ENCODE data around the gene FOXR1.

Gene FOXR1

GRCh38 chr11:118939404-118939915, 32.1 kb upstream of the FOXR1 start:
- POLR2A ChIA-PET, result interaction anchor here (0.6 to 1.1 kb wide), 4 partner anchors 11 to 594 kb away, joined by 3 to 4 read pairs (median 3); no protein-coding TSS in a partner anchor
- TF ChIP-seq ZNF280C (tag by site-specific recombination; IDR thresholded peaks at IDR 0.05) (no peak), KLF16 (tag by site-specific recombination; IDR thresholded peaks at IDR 0.05) (no peak), ZBTB20 (tag by site-specific recombination; IDR thresholded peaks at IDR 0.05) (no peak), ZNF174 (tag by site-specific recombination; IDR thresholded peaks at IDR 0.05) (no peak), PRDM10 (tag by site-specific recombination; IDR thresholded peaks at IDR 0.05) (no peak), GLIS2 (tag by site-specific recombination; IDR thresholded peaks at IDR 0.05) (no peak), ZNF112 (tag by site-specific recombination; IDR thresholded peaks at IDR 0.05) (no peak), GLI2 (tag by site-specific recombination; IDR thresholded peaks at IDR 0.05; ENCODE audit: borderline replicate concordance, low read depth) (no peak), ZNF140 (tag by site-specific recombination; IDR thresholded peaks at IDR 0.05) (no peak)
- TF ChIP-seq, protein P1, sequence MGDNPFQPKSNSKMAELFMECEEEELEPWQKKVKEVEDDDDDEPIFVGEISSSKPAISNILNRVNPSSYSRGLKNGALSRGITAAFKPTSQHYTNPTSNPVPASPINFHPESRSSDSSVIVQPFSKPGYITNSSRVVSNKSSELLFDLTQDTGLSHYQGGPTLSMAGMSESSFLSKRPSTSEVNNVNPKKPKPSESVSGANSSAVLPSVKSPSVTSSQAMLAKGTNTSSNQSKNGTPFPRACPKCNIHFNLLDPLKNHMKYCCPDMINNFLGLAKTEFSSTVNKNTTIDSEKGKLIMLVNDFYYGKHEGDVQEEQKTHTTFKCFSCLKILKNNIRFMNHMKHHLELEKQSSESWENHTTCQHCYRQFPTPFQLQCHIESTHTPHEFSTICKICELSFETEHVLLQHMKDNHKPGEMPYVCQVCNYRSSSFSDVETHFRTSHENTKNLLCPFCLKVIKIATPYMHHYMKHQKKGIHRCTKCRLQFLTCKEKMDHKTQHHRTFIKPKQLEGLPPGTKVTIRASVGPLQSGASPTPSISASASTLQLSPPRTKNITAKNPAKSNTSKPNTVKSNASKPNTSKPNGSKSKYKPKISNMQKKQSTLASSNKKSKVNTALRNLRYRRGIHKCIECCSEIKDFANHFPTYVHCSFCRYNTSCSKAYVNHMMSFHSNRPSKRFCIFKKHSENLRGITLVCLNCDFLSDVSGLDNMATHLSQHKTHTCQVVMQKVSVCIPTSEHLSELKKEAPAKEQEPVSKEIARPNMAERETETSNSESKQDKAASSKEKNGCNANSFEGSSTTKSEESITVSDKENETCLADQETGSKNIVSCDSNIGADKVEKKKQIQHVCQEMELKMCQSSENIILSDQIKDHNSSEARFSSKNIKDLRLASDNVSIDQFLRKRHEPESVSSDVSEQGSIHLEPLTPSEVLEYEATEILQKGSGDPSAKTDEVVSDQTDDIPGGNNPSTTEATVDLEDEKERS (tag by site-specific recombination; IDR thresholded peaks at IDR 0.05), result no peak
- no peaks in the 10 kb centered on the region for H3K36me3 ChIP-seq (ENCODE audit: control insufficient read depth in 2 of 2, insufficient read depth in 1 of 2, low read length in 2 of 2)

GRCh38 chr11:118939953-118940598, 31.5 kb upstream of the FOXR1 start:
- ChIA-PET POLR2A (interaction anchor here (0.6 kb wide), 2 partner anchors 31 to 594 kb away, joined by 3 read pairs; no protein-coding TSS in a partner anchor), CTCF (interaction anchor here (0.8 to 2.4 kb wide), 3 partner anchors 10 to 13 kb away, joined by 4 to 18 read pairs (median 5); no protein-coding TSS in a partner anchor)
- H3K27ac ChIP-seq (ENCODE audit: extremely low read depth, low read depth, low read length), result no peak overlapping the region
- H3K4me3 ChIP-seq (ENCODE audit: low read depth, low read length), result no peak overlapping the region
- no peaks in the 10 kb centered on the region for H3K4me1 ChIP-seq (ENCODE audit: control insufficient read depth, insufficient read depth, low read length)
- no peaks in the 10 kb centered on the region for H3K9me3 ChIP-seq (ENCODE audit: control insufficient read depth, insufficient read depth, low read depth, low read length)
- H3K36me3 ChIP-seq (ENCODE audit: control insufficient read depth in 2 of 2, insufficient read depth in 1 of 2, low read length in 2 of 2), result no peaks in the 10 kb centered on the region
- TF ChIP-seq ZEB2 (tag by site-specific recombination; IDR thresholded peaks at IDR 0.05) (no peak), ZNF658 (tag by site-specific recombination; IDR thresholded peaks at IDR 0.05) (no peak), ZNF16 (tag by site-specific recombination; IDR thresholded peaks at IDR 0.05; ENCODE audit: low read depth) (no peak), FEZF1 (tag by site-specific recombination; IDR thresholded peaks at IDR 0.05) (no peak), ZNF133 (tag by site-specific recombination; IDR thresholded peaks at IDR 0.05) (no peak), ZBTB6 (tag by site-specific recombination; IDR thresholded peaks at IDR 0.05) (no peak)
- TF ChIP-seq, protein P2, sequence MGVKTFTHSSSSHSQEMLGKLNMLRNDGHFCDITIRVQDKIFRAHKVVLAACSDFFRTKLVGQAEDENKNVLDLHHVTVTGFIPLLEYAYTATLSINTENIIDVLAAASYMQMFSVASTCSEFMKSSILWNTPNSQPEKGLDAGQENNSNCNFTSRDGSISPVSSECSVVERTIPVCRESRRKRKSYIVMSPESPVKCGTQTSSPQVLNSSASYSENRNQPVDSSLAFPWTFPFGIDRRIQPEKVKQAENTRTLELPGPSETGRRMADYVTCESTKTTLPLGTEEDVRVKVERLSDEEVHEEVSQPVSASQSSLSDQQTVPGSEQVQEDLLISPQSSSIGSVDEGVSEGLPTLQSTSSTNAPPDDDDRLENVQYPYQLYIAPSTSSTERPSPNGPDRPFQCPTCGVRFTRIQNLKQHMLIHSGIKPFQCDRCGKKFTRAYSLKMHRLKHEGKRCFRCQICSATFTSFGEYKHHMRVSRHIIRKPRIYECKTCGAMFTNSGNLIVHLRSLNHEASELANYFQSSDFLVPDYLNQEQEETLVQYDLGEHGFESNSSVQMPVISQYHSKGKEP (tag by site-specific recombination; IDR thresholded peaks at IDR 0.05), result no peak

More at GRCh38 chr11:118939404-118939915, 32.1 kb upstream of the FOXR1 start:
- no peak overlapping the region for H3K27ac ChIP-seq (ENCODE audit: extremely low read depth, low read depth, low read length)
- H3K4me1 ChIP-seq (ENCODE audit: control insufficient read depth, insufficient read depth, low read length), result no peaks in the 10 kb centered on the region
- no peak overlapping the region for H3K4me3 ChIP-seq (ENCODE audit: low read depth, low read length)
- CTCF ChIA-PET, result interaction anchor here (0.6 to 2.4 kb wide), 3 partner anchors 9 to 373 kb away, joined by 4 to 18 read pairs (median 5); no protein-coding TSS in a partner anchor
- H3K9me3 ChIP-seq (ENCODE audit: control insufficient read depth, insufficient read depth, low read depth, low read length), result no peaks in the 10 kb centered on the region

Data from HEK293 (cell line).